ENCODE measurements around the gene TMEM208. TPM values are rescaled to one million over a fixed set of nuclear protein-coding genes. Genes with fewer than 3 reads are reported as not detected.

The TMEM208 gene
- total RNA-seq, 1 donor from 2014 or later, result 36.5 TPM

DNA sequence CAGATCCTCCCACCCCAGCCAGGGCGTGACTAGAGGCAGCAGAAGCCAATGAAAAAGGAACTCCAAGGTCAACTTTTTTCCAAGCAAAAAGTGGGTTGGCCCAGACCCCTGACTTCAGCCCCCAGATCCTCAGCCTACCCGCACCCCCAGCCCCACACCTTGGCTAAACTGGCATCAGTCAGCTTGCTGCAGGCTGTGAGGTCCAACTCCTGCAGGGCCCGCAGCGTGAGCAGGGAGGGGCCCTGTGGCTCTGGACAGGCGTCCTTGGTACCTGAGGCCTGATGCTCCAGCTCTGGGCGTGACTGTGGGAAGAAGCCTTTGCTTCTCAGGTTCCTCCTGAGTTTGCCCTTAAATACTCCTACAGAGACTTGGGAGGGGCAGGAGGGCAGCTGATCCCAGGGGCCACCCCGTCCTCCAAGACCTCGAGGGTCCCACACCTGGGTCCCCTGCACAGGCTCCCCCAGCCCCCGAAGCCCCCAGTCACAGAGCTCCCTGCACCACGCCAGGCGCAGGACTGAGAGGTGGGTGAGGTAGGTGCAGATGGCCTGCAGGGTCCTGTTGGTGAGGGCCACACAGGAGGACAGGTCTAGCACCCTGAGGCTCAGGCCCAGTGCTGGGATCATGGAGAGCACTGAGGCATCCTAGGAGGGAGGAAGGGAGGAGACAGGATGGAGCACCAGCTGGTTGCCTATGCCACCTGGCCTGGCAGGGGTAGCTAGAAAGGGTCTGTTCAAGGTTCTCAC is 18.6 kb upstream of the TMEM208 start:
- no peak for DNase-seq (ENCODE audit: low spot score)

DNA sequence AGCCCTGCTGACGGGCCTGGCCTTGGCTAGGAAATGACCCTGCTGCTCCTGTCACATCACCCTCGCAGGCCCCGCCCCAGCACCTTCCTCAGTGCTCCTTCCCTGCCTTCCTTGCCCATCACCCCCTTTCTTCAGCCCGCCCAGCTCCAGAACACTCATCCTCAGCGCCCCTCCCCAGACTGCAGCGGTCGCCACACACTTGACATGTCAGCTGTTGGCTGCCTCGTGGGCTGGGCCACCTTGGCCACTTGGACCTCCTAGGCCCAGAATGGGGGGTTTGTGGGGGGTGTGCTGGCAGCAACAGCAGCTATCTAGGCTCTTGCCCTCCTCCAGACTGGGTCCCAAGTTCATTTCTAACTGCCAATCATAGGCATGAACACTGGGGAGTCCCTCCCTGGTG is 17.4 kb upstream of the TMEM208 start:
- DNase-seq (ENCODE audit: low spot score), result no peak

DNA sequence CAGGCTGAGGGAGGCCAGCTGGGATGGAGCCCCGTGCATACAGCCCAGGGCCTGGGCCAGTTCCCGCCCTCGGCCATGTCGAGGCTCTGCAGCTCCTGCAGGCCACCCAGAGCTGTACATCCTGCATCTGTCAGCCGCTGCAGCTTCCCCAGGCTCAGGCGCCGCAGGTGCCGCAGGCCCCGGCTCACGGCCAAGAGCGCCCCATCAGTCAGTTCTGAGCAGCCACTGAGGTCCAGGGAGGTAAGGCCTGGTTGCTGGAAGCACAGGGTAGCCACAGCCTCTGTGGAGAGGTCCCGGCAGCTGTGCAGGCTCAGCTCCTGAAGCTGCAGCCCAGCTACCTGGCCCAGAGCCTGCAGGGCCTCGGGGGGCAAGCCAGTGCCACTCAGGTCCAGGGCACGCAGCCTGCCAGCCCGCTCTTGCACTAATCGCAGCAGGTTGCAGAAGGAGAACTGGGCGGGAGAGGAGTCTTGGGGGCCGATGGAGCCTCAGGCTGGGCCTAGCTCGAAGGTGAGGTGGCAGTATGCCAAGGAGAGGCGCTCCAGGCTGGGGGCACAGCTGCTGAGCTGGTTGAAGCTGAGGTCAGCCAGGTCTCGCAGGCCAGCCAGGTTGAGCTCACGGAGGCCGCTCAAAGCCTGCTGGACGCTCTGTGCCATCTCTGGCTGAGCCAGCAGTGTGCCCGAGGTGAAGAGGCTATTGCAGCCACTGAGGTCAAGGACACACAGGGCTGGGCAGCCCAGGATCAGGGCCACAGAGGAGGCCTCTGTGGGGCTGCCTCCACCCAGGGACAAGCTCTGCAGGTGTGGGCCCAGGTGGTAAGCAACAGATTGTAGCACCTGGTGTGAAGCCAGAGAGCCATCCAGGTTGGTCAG is 16.6 kb upstream of the TMEM208 start:
- DNase-seq (ENCODE audit: low spot score), result no peak

DNA sequence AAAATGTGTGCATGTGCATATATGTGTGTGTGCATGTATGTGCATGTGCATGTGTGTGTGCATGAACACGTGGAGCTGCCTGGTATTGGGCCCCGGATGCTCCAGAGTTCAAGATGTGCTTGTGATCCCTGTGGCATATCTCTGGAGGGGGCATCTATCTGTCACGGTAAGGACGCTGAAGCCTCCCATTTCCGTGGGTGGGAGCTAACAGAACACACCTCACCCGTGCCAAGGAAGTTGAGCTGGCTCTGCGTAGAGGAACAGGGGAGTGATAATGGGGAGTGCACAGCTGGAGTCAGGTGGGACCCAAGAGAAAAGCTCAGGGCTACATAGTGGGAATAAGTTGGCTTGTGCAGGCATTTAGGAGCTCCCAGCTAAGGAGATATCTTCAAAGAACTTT is 15.3 kb upstream of the TMEM208 start:
- DNase-seq (ENCODE audit: low spot score), result no peak

DNA sequence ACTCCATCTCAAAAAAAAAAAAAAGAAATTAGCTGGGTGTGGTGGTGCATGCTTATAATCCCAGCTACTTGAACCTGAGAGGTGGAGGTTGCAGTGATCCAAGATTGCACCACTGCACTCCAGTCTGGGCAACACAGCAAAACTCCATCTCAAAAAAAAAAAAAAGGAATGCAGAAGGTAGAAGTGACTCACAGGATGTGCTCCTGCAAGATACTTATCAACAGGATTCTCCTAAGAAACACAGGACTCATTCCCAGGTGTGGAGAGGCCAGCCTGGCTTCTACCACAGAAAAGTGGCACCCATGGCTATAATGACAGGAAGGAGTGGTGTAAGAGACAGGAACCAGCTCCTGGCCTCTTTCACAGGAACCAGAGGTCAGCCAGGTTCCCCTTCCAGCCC is 14.2 kb upstream of the TMEM208 start:
- DNase-seq (ENCODE audit: low spot score), result no peak

DNA sequence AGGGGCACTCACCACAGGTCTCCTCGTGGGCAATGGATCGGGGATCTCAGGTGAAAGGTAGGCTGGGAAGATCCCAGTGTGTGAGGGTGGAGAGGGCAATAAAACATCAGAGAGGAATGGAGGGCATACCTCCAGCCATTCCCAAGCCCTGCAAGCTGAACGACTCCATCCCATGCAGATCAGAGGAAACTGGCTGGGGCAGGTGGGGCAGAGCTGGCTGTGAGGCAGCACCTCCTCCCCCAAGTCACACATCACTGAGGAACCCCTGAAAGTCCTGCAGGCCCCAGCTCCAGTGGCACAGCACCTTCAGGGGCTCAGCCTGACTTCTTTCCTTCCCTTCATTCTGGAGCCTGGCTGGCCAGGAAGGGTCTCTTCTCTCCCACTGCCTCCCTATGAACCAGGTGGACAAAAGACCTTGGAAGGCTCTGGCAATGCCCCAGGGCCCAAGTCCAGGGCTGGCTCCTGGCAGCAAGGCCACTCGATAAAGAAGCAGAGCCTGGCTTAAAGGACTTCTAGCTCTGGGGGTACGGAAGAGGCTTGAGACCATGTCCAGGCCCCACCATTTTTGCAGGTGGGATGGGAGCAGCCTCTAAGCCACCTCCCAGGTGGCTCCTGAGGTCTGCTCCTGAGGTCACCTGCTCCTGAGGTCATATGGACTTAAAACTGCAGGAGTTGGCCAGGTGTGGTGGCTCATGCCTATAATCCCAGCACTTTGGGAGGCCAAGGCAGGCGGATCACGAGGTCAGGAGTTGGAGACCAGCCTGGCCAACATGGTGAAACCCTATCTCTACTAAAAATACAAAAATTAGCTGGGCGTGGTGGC is 13.5 kb upstream of the TMEM208 start:
- no peak for DNase-seq (ENCODE audit: low spot score)

DNA sequence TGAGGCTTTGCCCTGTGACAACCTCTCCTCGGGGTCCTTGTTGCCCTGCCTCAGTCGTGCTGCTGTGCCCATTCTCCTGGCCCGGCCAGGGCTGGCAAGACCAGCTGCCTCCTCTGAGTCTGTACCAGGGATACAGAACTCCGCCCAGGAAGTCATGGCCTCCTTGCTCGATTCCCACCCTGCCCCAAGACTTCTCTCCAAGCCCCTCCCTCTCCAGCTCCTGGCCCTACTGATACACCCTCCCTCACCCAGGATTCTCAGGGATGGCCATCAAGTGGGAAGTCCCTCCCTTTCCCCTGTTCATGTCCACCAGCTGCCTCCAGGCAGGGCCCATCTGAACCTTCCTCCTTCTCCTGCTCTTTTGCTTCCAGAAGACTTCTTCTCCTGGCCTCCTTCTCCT is 11.2 kb upstream of the TMEM208 start:
- no peak for DNase-seq (ENCODE audit: low spot score)

DNA sequence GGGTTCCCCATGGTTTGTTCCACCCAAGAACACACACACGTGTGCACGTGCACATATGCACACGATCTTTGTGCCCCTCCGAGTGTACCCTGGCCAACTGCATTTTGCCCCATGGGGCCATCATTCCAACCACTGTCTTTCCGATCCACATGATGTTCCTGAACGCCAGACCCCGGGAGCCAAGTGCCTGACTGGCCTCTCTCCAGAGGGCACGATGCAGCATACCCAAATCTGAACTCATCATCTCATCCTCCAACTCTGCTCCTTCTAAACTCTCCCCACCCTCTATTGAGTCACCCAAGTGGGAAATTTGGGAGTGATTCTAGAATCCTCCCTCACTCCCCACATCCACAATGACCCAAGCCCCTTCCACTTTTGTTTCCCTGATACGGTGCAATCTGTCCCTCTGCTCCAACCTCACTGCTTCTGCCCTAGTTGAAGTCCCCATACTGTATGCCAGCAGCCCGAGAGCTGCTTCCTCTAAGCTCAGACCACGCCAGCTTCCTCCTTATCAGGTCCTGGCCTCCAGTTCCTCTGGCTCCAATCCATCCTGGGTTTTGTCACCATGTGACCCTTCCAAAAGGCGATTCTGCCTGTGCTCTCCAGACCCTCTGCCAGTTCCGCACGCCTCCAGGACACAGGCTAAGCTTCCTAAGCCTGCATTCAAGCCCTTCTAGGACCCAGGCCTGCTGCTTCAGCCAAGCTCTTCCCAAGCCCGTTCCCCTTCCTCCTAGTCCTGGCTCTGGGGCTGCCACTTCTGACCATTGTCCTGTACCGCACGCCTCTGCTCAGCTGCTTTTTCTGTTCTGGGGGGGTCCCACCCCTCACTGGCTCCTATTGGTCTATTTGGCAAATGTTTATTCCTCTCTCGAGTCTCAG is 10.1 kb upstream of the TMEM208 start:
- no peak for DNase-seq (ENCODE audit: low spot score)

DNA sequence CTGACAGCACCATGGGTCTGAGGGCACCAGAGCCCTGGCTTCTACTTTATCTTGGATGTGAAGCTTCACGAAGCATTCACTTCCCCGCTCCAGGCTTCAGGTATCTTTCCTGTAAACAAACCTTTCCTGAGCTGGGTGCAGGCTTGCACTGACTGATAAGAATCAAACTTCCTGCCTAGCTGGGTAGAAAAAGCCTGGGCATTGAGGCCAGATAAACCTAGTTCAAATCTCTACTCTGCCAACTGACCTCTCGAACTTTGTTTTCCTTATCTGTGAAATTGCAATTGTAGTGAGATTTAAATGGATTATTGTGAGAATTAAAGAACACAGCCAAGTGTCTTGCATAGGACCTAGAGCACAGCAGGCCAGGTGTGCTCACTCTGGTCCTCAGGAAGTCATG is 2.9 kb upstream of the TMEM208 start:
- no peak for DNase-seq (ENCODE audit: low spot score)

DNA sequence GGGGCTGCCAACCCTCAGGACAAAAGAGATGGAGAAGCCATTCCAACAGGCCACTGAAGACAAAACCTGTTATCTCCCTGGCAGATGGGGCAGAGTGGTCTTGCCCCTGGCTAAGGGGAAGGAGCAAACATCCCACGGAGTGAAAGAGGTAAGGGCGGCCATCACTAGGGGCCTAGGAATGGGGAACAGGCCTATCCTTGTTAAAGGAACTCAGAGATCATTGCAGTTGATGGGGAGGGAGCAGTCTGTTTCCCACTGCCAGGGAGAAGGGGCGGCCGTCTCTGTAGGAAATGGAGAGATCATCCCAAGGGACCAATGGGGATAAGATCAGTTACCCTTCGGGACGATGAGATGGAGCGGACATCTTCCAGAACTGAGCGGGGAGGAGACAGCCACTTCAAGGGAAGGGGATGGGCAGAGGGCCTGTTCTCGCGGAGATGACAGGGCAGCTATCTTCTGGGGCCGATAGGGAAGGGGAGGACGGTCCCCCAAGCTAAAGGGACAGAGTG is 581 bp upstream of the TMEM208 start:
- no peak for DNase-seq (ENCODE audit: low spot score)

DNA sequence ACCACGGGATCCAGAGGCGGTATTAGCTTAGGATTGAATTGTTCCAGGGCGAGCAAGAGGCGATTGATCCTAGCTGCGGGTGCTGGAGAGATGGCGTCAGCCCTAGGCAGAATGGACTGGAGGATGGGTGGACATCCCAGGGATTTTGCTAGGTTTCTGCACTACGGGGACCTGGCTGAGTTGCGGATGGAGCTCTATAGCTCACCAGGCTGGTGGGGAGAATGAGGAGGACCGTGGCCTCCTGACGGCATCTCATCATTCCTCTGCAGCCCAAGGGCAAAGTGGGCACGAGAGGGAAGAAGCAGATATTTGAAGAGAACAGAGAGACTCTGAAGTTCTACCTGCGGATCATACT is 614 bp downstream of the TMEM208 start:
- DNase-seq (ENCODE audit: low spot score), result no peak

DNA sequence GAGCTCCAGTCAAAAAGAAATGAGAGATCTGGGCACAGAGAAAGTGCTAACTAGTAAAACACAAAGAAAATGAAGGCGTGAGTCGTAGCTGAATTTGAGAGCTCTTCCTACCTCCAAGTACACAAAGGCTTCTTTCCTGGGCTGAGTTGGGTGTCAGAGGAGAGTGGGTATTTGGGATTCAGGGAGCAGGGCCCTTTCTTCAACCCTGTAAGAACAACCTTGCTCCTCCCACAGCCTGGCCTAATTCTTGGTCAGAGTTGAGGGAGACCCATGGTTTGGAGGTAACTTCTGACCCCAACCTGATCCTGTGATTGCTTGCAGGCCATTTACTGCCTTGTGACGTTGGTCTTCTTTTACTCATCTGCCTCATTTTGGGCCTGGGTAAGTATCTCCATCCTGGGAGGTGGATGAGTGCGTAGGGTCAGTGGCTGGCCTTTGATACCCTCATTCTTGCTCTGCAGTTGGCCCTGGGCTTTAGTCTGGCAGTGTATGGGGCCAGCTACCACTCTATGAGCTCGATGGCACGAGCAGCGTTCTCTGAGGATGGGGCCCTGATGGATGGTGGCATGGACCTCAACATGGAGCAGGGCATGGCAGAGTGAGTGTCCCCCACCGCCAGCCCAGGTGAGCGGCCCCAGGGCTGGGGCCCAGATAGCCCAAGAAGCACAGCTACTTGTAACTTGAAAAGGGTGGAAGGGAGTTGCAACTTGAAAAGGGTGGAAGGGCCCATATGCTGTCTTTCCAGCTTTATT is 1.3 kb downstream of the TMEM208 start:
- DNase-seq (ENCODE audit: low spot score), result no peak

DNA sequence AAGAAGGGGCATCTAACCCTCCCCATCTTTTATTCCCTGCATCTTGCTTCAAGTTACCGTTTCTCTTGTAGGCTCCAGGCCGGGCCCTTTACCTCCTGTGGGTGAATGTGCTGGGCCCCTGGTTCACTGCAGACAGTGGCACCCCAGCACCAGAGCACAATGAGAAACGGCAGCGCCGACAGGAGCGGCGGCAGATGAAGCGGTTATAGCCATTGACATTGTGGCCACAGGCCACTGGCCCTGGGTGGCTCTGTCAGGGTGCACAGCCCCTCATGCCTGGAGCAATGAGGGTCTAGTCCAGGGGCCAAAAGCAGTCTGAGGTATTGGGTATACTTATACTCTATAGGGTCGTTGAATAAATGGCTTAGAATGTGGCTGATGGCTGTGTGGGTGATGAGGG is 2.0 kb downstream of the TMEM208 start:
- DNase-seq (ENCODE audit: low spot score), result no peak

DNA sequence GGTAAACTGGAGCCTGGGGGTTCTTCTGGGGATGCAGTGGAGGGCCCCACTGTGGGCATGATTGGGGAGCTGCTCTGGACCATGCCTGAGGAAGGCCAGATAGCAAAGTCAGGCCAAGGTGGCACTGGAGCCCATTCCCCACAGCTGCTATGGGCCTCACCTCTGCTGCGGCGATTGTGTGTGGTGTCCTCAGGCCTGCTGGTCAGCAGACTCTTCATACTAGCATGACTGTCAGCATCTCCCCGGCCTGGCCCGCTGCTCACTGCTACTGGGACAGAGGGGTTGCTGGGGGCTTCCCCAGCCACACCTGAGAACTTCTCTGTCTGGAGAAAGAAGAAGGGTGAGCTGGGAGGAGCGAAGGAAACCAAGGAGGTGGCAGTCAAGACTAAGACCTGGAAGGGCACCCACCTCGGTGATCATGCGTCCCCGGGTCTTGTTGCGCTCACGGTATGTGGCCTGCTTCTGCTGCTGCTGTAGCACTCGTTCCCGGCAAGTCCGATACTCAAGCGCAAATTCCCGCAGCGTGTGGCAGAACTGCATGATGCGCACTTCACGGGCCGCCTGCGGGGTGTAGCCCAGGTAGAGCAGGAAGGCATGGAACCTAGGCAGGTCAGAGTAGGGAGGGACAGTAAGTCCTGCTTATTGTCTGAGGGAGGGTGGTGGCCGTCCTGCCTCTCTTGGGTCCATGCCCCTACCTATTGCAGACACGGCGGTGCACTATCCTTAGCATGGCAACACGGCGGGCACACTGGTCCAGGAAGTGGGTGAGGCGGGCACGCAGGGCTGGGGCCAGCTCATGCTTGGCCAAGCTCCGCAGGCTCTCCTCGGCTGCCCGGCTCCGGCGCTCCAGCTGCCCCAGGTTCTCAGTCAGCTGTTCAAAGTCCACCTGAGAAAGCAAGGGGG is 3.2 kb downstream of the TMEM208 start:
- DNase-seq (ENCODE audit: low spot score), result no peak

DNA sequence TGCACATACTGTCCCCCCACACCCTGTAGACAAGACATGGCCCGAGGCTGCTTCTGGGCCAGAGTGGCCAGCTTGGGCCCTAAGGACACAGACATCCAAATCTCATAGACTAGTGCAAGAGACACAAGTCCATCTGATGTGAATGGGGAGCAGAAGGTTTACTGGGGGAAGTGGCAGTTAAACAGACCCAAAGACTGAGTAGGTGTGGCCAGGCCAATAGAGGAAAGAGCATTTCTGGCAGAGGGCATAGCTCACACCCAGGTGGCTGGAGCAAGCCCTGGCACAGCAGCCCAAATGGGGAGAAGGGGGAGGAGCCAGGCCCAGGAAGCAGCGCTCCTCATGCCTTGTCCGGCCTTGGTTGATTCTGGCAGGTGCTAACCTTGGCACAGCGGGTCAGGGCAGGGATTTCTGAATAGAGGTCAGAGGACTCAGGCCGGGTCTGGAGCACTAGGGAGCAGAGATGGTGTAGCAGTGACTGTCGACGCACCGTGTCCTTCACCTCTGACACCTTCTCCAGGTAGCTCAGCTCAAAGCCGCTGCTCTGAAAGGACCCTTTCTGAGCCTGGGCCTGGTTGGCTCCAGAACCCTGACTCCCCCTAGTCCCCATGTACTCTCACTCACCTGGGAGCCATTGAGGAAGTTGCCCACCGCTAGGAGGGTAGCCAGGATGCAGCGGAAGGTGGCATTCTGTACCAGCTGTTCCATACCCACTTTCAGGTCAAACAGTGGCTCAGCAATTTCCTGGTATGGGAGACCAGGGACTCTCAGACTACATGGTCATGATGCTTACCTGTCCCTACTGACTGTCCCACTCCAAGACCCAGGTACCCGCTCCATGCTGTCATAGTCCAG is 4.1 kb downstream of the TMEM208 start:
- no peak for DNase-seq (ENCODE audit: low spot score)

DNA sequence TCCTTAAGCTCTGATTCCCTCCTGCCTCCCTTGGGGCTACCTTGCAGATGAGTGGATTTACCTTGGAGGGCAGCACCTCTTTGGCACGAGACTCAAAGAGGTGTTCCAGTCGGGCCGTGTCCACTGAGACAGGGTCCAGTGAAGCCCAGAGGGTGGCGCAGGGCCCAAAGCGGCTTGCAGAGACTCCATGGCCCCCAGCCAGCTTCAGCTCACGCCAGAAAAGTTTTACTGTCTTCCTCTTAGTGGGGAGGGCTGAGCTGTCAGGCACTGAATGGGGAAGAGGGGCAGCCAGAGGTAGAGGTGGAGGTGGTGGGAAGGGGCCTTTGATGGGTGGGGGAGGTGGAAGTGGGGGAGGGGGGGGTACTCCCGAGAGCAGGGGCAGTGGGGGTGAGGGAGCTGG is 6.7 kb downstream of the TMEM208 start:
- DNase-seq (ENCODE audit: low spot score), result no peak

DNA sequence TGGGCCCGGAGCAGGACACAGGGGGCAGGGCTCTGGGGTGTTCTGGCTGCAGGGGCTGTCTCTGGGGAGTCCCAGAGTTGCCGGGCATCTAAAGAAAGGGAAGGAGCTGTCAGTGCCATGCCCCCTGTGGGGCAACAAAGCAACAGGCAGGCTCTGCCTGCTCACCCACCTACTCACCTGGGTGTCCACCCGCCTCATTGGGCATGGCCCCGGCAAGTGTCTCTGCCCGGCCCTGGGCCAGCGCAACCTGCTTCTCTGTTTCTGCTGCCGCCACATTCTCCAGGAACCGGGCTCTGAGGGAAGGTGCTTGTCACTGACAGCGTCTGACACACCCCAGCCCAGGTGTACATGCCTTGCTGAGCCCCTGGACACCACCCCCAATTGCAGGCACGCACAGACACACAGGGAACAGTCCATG is 7.3 kb downstream of the TMEM208 start:
- no peak for DNase-seq (ENCODE audit: low spot score)
